Myocyte (in vitro differentiated cells): ENCODE data around the gene RBM17. TPM values are rescaled to one million over a fixed set of nuclear protein-coding genes. Genes with fewer than 3 reads are reported as not detected.
"Not testable (repeated sequence)": the region's sequence is repeated elsewhere in the genome, so short reads cannot be mapped to it uniquely, and the experiment has no call there.

ENCODE experiments used
- DNase-seq: peaks from one replicate; pipeline ENCODE4 v3.0.0-alpha.2; 2012; ENCODE audit warnings: low read depth
- microRNA-seq: library from miRNA; unstranded; fragments of <30 nt; microRNA quantifications from one replicate; pipeline ENCODE4, GENCODE V29; 2016
- total RNA-seq: library from RNA; depleted of rRNA; stranded (reverse); fragments of >200 nt; gene quantifications from 2 replicates; pipeline ENCODE4 v1.2.3, GENCODE V29; 2014

RBM17 gene
- total RNA-seq, 1 donor from 2014 or later = 41.5 TPM

DNA sequence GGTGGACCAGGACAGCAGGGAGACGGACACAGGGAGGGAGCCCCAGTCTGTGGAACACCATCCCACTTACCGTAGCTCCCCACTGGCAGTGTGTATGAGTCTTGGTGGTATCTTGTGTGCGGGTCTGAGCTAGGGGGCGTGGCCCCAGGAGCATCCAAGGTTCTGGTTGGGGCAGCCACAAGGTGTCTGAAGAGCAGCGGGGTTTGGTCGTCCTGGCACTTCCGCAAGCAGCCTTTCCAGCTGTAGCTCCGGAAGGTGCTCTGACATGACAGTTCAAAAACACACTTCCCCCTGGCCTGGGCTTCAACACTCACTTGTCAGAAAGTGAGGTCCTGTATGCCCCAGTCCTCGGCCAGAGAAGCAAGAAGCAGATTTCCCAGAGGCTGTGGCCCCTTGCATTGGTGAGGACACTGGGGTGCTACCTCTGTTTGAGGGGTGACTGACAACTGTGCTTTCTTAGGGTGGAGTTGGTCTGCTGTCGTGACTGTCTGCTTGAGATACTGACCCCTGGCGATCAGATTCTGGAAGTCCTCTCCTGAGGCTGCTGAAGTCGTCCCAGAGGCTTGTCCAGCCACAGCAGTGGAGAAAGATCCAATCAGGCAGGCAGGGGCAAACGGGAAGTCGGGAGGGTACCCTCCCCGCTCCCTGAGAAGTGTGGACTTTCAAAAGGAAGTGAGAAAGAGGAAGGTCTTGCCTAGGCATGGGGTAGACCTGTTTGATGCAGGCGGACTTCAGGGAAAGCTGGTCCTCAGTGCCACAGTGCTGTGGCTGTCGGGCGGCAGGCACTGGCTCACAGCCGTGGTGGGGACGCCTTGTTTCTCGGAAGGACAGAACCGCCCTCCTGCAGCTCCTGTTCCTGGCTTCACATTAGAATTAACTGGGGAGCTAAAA, 62.5 kb downstream of the RBM17 start:
- DNase-seq = peak; percentile 62

DNA sequence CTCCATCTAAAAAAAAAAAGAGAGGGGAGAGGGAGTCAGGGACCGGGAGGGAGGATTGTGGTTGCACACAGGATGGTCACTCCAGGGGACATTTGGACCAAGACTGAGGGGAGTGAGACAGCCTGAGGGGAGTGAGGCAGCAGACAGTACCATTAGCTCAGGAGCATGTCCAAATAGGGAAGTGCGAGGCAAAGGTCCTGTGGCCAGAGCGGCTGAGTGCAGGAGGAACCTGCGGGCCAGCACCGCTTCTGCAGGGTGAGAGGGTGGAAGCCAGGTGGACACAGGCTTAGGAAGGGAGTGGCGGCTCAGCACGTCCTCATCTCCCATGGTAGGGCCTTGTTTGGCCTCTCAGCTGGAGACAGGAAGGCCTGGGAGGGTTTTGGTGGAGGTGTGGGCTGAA, 65.0 kb downstream of the RBM17 start:
- no peak for DNase-seq

DNA sequence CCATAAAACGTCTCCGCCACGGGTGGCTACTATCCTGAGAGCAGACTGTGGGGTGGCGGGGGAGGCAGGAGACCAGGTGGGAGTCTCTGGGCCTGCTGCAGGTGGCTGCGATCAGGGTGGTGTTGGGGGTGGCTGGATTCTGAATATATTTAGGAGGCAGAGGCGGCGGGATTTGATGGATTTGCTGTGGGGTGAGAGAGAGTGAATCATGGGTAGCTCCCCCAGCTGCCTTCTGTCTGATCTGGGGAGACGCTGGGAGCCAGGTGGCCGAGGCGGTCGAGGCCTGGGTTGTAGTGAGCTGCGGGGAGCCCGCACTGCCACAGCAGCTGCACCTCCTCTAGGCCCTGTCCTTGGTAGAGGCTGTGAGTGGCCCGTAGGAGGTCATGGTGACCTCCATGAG, 65.7 kb downstream of the RBM17 start:
- DNase-seq = peak; percentile 66

DNA sequence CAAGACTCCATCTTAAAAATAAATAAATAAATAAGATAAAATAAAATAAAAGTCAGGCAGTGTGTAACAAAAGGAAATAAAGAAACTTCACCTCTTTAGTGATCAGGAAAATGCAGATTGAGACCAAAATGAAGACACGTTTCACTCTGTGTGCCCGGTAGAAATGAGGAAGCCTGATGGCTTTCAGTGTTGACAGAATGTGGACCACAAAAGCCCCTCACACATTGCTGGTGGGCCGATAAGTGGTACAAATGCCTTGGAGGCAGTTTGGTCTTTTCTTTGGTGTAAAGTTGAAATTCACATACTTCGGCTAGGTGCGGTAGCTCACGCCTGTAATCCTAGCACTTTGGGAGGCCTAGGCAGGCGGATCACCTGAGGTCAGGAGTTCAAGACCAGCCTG, 69.4 kb downstream of the RBM17 start:
- no peak for DNase-seq

DNA sequence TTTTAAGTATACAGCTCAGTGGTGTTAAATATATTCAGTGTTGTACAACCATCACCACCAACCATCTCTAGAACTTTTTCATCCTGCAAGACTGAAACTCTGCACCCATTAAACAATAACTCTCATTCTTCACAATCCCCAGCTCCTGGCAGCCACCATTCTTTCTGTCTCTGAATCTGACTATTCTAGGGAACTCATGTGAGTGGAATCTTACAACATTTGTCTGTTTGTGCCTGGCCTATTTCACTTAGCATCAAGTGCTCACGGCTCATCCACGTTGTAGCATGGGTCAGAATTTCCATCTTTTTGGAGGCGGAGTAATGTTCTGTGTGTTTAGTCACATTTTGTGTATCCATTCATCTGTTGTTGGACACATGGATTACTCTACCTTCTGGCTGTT, 73.1 kb downstream of the RBM17 start:
- DNase-seq = no peak

DNA sequence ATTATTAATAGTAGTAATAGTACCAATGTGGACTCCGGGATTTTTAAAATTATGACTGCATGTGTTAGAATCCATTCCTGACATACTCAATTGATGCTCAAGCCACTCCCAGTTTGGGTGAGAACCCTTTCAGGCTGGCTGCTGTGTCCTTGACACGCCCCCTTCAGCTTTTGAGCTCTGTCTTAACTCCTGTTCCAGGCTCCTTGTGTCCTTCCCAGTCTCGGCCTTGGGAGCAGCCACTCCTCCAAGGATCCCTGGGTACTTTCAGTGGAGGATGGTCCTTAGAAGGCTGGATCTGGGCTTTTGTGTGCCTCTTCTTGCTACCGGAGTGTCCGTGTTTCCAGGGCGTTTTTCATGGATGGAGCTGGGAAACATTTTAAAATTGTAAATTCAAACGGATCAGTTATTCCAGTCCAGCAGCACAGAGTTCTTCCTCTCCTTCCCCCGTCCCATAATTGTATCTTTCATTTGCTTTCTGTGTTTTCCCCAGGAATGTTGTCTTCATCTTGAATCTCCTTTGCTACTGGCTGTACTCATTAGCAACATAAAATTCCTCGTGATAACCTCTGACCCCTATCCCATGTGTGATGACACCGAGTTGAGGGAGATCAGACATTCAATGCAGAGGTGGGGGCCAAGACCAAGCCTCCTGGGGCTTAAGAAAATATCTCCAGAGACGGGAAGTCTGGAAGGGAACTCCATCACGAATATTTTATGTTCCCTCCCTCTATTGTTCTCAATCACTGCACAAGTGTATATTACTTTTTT, 73.9 kb downstream of the RBM17 start:
- DNase-seq = no peak

DNA sequence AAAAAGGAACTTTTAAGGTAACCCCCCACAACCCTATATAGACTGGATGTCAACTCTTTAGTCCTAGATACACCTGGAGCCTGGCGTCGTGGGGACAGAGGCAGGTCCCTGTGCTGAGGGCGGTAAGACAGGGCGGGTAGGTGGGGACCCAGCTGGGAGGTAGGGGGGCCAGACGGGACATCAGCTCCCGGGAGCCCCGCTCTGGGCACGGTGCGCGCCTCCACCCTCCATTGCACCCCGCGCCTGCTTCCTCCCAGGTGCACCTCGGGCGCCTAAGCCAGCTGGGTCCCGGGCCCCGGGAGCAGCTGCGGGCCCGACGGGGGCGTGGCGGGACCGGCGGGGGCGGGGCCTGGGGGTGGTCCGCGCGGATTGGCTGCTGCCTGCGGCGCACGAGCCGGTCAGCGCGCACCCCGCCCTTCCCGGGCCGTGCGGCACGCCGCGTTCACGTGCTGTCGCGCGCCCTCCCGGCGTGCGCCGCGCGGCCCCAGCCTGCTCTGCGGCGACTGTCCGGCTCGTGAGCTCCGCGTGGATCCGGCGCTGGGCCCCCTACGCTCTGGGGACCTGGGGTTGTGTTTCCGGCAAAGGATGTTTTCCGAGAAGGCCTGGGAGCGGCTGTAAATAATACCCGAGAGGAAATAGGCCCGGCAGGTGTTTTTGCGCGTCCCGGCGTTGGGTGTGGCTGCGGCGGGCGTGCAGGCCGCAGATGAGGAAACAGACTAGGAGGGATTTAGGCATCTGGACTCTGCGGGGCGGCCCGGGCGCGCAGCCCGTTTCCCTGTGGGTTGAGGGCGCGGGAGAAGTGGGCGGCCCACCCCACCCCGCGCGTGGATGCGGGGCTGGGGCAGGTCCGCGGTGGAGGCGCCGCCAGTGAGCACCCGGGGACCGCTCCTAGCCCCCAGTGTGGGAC, 74.8 kb downstream of the RBM17 start:
- peak; percentile 90 for DNase-seq

DNA sequence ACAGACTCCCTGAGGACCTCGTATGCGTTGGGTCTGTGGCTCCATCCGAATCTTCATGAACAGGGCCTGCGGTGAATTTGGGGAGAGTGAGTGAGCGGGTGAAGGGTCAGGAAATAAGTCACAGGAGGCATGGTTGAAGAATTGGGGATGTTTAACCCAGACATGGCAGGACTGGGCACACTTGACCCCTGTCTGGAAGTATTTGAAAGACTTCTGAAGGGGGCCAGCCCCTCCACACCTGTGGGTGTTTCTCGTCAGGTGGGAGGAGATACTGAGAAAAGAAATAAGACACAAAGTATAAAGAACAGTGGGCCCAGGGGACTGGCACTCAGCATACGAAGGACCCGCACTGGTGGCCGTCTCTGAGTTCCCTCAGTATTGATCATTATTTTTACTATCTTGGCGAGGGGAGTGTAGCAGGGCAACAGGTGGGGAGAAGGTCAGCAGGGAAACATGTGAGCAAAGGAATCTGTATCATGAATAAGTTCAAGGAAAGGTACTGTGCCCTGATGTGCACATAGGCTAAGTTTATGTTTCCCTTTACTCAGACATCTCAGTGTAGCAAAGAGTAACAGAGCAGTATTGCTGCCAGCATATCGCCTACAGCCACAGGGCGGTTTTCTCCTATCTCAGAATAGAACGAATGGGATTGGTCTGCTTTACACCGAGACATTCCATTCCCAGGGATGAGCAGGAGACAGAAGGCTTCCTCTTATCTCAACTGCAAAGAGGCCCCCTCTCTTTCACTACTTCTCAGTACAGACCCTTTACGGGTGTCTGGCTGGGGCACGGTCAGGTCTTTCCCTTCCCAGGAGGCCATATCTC, 75.6 kb downstream of the RBM17 start:
- no peak for DNase-seq

DNA sequence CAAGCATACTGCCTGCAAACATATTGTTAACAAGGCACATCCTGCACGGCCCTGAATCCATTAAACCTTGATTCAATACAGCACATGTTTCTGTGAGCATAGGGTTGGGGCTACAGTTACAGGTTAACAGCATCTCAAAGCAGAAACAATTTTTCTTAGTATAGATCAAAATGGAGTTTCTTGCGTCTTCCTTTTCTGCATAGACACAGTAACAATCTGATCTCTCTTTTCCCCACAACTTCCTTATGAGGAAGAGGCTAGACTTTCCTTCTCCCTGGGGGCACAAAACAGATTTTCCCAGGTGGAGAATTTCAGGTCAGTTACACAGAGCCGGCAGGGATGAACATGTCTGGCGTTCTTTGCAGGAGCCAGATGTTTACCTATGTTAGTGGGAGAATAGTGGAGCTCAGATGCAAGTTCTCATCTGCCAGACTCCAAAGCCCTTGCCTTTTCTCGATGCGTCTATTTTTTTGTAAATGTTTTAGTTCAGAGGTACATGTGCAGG, 76.4 kb downstream of the RBM17 start:
- no peak for DNase-seq

DNA sequence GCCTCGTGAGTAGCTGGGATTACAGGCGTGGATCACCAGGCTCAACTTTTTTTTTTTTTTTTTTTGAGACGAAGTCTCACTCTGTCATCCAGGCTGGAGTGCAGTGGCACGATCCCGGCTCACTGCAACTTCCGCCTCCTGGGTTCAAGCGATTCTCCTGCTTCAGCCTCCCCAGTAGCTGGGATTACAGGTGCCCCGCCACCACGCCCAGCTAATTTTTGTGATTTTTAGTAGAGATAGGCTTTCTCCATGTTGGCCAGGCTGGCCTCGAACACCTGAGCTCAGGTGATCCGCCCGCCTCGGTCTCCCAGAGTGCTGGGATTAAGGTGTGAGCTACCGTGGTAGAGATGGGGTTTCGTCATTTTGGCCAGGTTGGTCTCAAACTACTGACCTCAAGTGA, 77.1 kb downstream of the RBM17 start:
- DNase-seq = not testable (repeated sequence)

Small RNA genes lying within 50 kb of the gene (microRNA-seq; reads per million reads assigned to microRNA genes)
- gene MIR3155A = not detected
- gene MIR3155B = not detected

Other genes with a start within 250 kb of the RBM17 start
- 10.2 and 12.1 TPM in 2 replicates for gene ANKRD16, start 199.1 kb upstream of the RBM17 start, total RNA-seq
- 69.3 and 75.2 TPM in 2 replicates for gene FBH1, start 198.8 kb upstream of the RBM17 start, total RNA-seq
- 0.19 and 0.88 TPM in 2 replicates for gene IL15RA, start 111.5 kb upstream of the RBM17 start, total RNA-seq
- not detected in 2 replicates for gene IL2RA, start 26.7 kb upstream of the RBM17 start, total RNA-seq
- 8.3 and 12.4 TPM in 2 replicates for gene PFKFB3, start 113.9 kb downstream of the RBM17 start, total RNA-seq